Measurements from ENCODE around the gene KIAA1671. TPM values are rescaled to one million over a fixed set of nuclear protein-coding genes. Genes with fewer than 3 reads are reported as not detected.

The KIAA1671 gene
- total RNA-seq, 1 experiment from 2014 or later: 68.1 TPM

- H3K4me1 Mint-ChIP-seq (ENCODE audit: insufficient read depth, unreplicated experiment): peaks cover 30% of the 10 kb centered on the region
- H3K9me3 Mint-ChIP-seq (ENCODE audit: unreplicated experiment): no peaks in the 10 kb centered on the region
- no TSS peak for BruUV-seq (replicated peaks)
- intact Hi-C loops (cut with micrococcal nuclease): no loop called here
- H3K27ac Mint-ChIP-seq (ENCODE audit: low read depth, unreplicated experiment): peak overlapping the region; percentile 70
- peak; percentile 74 for DNase-seq (ENCODE audit: unreplicated experiment)
- peaks cover 6% of the 10 kb centered on the region for H3K36me3 Mint-ChIP-seq (ENCODE audit: insufficient read depth, unreplicated experiment)
- no peak for TF ChIP-seq CTCF (IDR thresholded peaks at IDR 0.05; ENCODE audit: unreplicated experiment)
- no peaks in the 10 kb centered on the region for H3K27me3 Mint-ChIP-seq (ENCODE audit: insufficient read depth, unreplicated experiment)
- peak overlapping the region; percentile 30 for H3K4me3 Mint-ChIP-seq (ENCODE audit: unreplicated experiment)
- ChIA-PET POLR2A (interaction anchor here (0.6 to 1.2 kb wide), 3 partner anchors 56 to 1562 kb away, joined by 3 to 4 read pairs (median 3); partner anchors contain the start of gene TFIP11), CTCF (interaction anchor here (0.6 to 5.8 kb wide), 9 partner anchors 12 to 107 kb away, joined by 4 to 87 read pairs (median 9); no protein-coding TSS in a partner anchor)
Measured at GRCh38 chr22:24950272-24950902, 2.1 kb upstream of the KIAA1671 start.

GRCh38 chr22:24952837-24953383 is 394 bp downstream of the KIAA1671 start:
- no TSS peak for BruUV-seq (replicated peaks)
- TF ChIP-seq CTCF (IDR thresholded peaks at IDR 0.05; ENCODE audit: unreplicated experiment): no peak
- H3K27me3 Mint-ChIP-seq (ENCODE audit: insufficient read depth, unreplicated experiment): no peaks in the 10 kb centered on the region
- H3K9me3 Mint-ChIP-seq (ENCODE audit: unreplicated experiment): no peaks in the 10 kb centered on the region
- peak overlapping the region; percentile 85 for H3K4me3 Mint-ChIP-seq (ENCODE audit: unreplicated experiment)
- peaks cover 47% of the 10 kb centered on the region for H3K4me1 Mint-ChIP-seq (ENCODE audit: insufficient read depth, unreplicated experiment)
- ChIA-PET CTCF (interaction anchor here (0.7 to 2.9 kb wide), 15 partner anchors 9 to 233 kb away, joined by 3 to 11 read pairs (median 6); no protein-coding TSS in a partner anchor), POLR2A (interaction anchor here (0.6 to 3.8 kb wide), 21 partner anchors 11 to 398 kb away, joined by 3 to 50 read pairs (median 4); partner anchors contain the start of gene GUCD1)
- peaks cover 7% of the 10 kb centered on the region for H3K36me3 Mint-ChIP-seq (ENCODE audit: insufficient read depth, unreplicated experiment)
- intact Hi-C loops (cut with micrococcal nuclease): loop anchor here (1.0 to 2.0 kb wide), 4 partner anchors 40 to 104 kb away; no protein-coding TSS in a partner anchor
- peak overlapping the region; percentile 94 for H3K27ac Mint-ChIP-seq (ENCODE audit: low read depth, unreplicated experiment)
- peak; percentile 80 for DNase-seq (ENCODE audit: unreplicated experiment)

GRCh38 chr22:24953384-24954113 is 1.0 kb downstream of the KIAA1671 start:
- no peak for TF ChIP-seq CTCF (IDR thresholded peaks at IDR 0.05; ENCODE audit: unreplicated experiment)
- POLR2A ChIA-PET: interaction anchor here (0.6 to 3.8 kb wide), 25 partner anchors 8 to 399 kb away, joined by 3 to 50 read pairs (median 4); partner anchors contain the start of gene GUCD1
- Mint-ChIP-seq H3K27me3 (ENCODE audit: insufficient read depth, unreplicated experiment) (no peaks in the 10 kb centered on the region), H3K4me1 (ENCODE audit: insufficient read depth, unreplicated experiment) (peaks cover 47% of the 10 kb centered on the region), H3K9me3 (ENCODE audit: unreplicated experiment) (no peaks in the 10 kb centered on the region), H3K27ac (ENCODE audit: low read depth, unreplicated experiment) (peak overlapping the region; percentile 94), H3K4me3 (ENCODE audit: unreplicated experiment) (peak overlapping the region; percentile 85), H3K36me3 (ENCODE audit: insufficient read depth, unreplicated experiment) (peaks cover 7% of the 10 kb centered on the region)
- no TSS peak for BruUV-seq (replicated peaks)
- DNase-seq (ENCODE audit: unreplicated experiment): no peak
- intact Hi-C loops (cut with micrococcal nuclease): loop anchor here (2.0 kb wide), 1 partner anchor 39 kb away; no protein-coding TSS in a partner anchor
- CTCF ChIA-PET: interaction anchor here (0.9 to 2.9 kb wide), 16 partner anchors 9 to 179 kb away, joined by 3 to 11 read pairs (median 5); no protein-coding TSS in a partner anchor

All from MCF 10A (cell line).